Fibroblast of lung (primary cell): Measurements from ENCODE around the gene KIAA1671. TPM values are rescaled to one million over a fixed set of nuclear protein-coding genes. Genes with fewer than 3 reads are reported as not detected.
"Not testable (repeated sequence)": the region's sequence is repeated elsewhere in the genome, so short reads cannot be mapped to it uniquely, and the experiment has no call there.

ENCODE experiments used
- DNase-seq, 2 donors: peaks; one replicate each; pipeline versions ENCODE4 v3.0.0 to v3.0.0-alpha.2; 2010; ENCODE audit warnings: low read depth in 2 of 2
- H2AFZ ChIP-seq: 2 replicates; pipeline ENCODE4 v1.5.1; 2012; ENCODE audit warnings: low read length, control low read depth, inconsistent platforms
- H3K27ac ChIP-seq: 2 replicates; pipeline ENCODE4 v1.5.1; 2011; ENCODE audit warnings: low read length, control low read depth; ENCODE audit not compliant: insufficient read depth
- H3K27me3 ChIP-seq: 2 replicates; pipeline ENCODE4 v1.5.1; 2011; ENCODE audit warnings: mild to moderate bottlenecking, low read length; ENCODE audit not compliant: control insufficient read depth, insufficient read depth
- H3K36me3 ChIP-seq: 2 replicates; pipeline ENCODE4 v1.5.1; 2011; ENCODE audit warnings: low read length; ENCODE audit not compliant: control insufficient read depth, insufficient read depth
- H3K4me1 ChIP-seq: 2 replicates; pipeline ENCODE4 v1.5.1; 2011; ENCODE audit warnings: low read length; ENCODE audit not compliant: control insufficient read depth, insufficient read depth; ENCODE audit errors: extremely low read depth
- H3K4me2 ChIP-seq: 2 replicates; pipeline ENCODE4 v1.5.1; 2011; ENCODE audit warnings: low read length, control low read depth; ENCODE audit not compliant: insufficient read depth; ENCODE audit errors: extremely low read depth
- H3K4me3 ChIP-seq, 4 experiments: fragments of 200-600 bp in 1 of 4; sonication (generic) in 1 of 4; replicated peaks in 1 of 4; 2 replicates each; pipeline ENCODE4 v1.5.1; 2011 to 2016; ENCODE audit warnings: low read length in 4 of 4, low read depth in 3 of 4, mild to moderate bottlenecking in 3 of 4, control low read depth in 2 of 4, inconsistent platforms in 1 of 4, mixed read lengths in 1 of 4; ENCODE audit not compliant: insufficient read depth in 1 of 4; ENCODE audit errors: control extremely low read depth in 1 of 4
- H3K79me2 ChIP-seq: 2 replicates; pipeline ENCODE4 v1.5.1; 2012; ENCODE audit warnings: mild to moderate bottlenecking, low read length, inconsistent platforms; ENCODE audit not compliant: control insufficient read depth, insufficient read depth
- H3K9ac ChIP-seq: 2 replicates; pipeline ENCODE4 v1.5.1; 2011; ENCODE audit warnings: mild to moderate bottlenecking, low read length, control low read depth; ENCODE audit not compliant: insufficient read depth
- H3K9me3 ChIP-seq: 2 replicates; pipeline ENCODE4 v1.5.1; 2012; ENCODE audit warnings: low read depth, low read length; ENCODE audit not compliant: control insufficient read depth, insufficient read depth
- H4K20me1 ChIP-seq: 2 replicates; pipeline ENCODE4 v1.5.1; 2011; ENCODE audit warnings: low read length; ENCODE audit not compliant: control insufficient read depth, insufficient read depth; ENCODE audit errors: extremely low read depth
- EZH2 ChIP-seq: IDR thresholded peaks from 2 replicates; pipeline ENCODE4 v1.5.1; 2012; ENCODE audit warnings: low read length, control low read depth, mild to moderate bottlenecking; ENCODE audit errors: missing control alignments
- polyA plus RNA-seq, 2 donors: library from polyadenylated mRNA; depleted of rRNA in 1 of 2; stranded (reverse) in 1 of 2; unstranded in 1 of 2; fragments of >200 nt; gene quantifications; 2 replicates each; pipeline ENCODE4 v1.2.1, GENCODE V29; 2011 to 2012; ENCODE audit warnings: missing spikeins in 1 of 2
- total RNA-seq: library from RNA; depleted of rRNA; stranded (reverse); fragments of >200 nt; gene quantifications from 2 replicates; pipeline ENCODE4 v1.2.1, GENCODE V29; 2014
- TF ChIP-seq, protein P1 (sequence below), 2 donors: IDR thresholded peaks in 1 of 2; conservative IDR thresholded peaks in 1 of 2; 1 replicate in 1 of 2; 2 replicates in 1 of 2; pipeline ENCODE4 v1.5.1; 2011 to 2012; ENCODE audit warnings: low read length in 2 of 2, control low read depth in 1 of 2, inconsistent platforms in 1 of 2, low read depth in 1 of 2, mild to moderate bottlenecking in 1 of 2

Gene KIAA1671
- total and polyA plus RNA-seq, 2 donors (not counting 1 experiment from before 2014, with no cell fraction given) = 0.34 to 1.3 TPM

DNA sequence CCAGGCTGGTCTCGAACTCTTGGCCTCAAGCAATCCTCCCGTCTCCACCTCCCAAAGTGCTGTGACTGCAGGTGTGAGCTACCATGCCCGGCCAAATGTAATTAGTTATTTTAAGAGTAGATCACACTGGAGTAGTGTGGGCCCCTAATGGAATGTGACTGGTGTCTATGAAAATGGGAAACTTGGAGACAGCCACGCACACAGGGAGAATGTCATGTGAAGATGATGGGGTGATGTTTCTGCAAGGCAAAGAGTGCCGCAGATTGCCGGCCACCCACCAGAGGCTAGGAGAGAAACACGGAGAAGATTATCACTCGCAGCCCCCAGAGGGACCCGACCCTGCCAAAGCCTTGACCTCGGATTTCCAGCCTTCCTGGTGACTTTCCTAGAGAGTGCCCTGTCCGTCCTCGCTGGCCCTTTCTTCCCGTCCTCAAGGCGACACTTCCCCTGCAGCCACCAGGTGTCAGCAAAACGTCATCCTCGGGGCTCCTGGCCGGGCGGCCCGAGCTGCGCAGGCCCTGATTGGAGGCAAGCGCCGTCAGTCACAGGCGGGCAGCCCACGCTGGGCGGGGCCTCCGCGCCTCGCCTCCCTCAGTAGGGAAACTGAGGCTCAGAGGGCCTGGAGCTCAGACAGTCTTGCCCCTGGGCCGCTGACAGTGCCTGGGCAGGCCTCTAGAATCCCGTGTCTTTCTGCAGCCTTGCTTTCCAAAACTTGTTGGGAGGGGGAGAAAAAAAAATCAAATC is 283.2 kb downstream of the KIAA1671 start:
- no peak for TF ChIP-seq EZH2
- TF ChIP-seq, protein P1, sequence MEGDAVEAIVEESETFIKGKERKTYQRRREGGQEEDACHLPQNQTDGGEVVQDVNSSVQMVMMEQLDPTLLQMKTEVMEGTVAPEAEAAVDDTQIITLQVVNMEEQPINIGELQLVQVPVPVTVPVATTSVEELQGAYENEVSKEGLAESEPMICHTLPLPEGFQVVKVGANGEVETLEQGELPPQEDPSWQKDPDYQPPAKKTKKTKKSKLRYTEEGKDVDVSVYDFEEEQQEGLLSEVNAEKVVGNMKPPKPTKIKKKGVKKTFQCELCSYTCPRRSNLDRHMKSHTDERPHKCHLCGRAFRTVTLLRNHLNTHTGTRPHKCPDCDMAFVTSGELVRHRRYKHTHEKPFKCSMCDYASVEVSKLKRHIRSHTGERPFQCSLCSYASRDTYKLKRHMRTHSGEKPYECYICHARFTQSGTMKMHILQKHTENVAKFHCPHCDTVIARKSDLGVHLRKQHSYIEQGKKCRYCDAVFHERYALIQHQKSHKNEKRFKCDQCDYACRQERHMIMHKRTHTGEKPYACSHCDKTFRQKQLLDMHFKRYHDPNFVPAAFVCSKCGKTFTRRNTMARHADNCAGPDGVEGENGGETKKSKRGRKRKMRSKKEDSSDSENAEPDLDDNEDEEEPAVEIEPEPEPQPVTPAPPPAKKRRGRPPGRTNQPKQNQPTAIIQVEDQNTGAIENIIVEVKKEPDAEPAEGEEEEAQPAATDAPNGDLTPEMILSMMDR (conservative IDR thresholded peaks at IDR 0.05 in 1 of 2, IDR thresholded peaks at IDR 0.05 in 1 of 2; ENCODE audit: low read depth in 1 of 2, low read length in 2 of 2) = peak; percentile 23 to 53
- peak; percentile 69 to 77 for DNase-seq
- H3K4me1 ChIP-seq = no peaks in the 10 kb centered on the region
- H3K79me2 ChIP-seq = no peaks in the 10 kb centered on the region
- H4K20me1 ChIP-seq = no peaks in the 10 kb centered on the region
- no peak overlapping the region for H2AFZ ChIP-seq
- H3K4me2 ChIP-seq = no peak overlapping the region
- H3K9ac ChIP-seq = no peak overlapping the region
- no peak overlapping the region for H3K27ac ChIP-seq
- no peaks in the 10 kb centered on the region for H3K36me3 ChIP-seq
- H3K4me3 ChIP-seq = no peak overlapping the region
- H3K9me3 ChIP-seq = no peaks in the 10 kb centered on the region
- no peaks in the 10 kb centered on the region for H3K27me3 ChIP-seq

DNA sequence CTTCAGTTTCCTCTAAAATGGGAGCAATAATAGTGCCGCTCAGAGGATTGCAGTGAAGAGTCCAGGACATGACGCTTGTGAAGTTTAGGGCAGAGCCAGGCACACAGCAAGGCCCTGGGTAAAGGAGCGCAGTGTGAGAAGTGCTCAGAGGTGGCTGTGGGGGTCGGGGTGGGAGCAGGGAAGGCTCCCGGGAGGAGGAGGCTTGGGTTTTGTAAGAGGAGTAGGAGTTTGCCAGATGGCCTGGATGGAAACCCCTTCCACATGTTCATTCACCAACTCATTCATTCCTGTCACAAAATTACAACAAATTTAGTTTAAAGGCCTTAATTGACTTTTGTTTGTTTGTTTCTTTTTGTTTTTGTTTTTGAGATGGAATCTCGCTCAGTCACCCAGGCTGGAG is 283.9 kb downstream of the KIAA1671 start:
- Histone ChIP-seq H4K20me1 (no peaks in the 10 kb centered on the region), H2AFZ (no peak overlapping the region), H3K4me2 (no peak overlapping the region), H3K4me1 (no peaks in the 10 kb centered on the region), H3K79me2 (no peaks in the 10 kb centered on the region), H3K36me3 (no peaks in the 10 kb centered on the region), H3K4me3 (no peak overlapping the region), H3K27me3 (no peaks in the 10 kb centered on the region), H3K27ac (no peak overlapping the region), H3K9me3 (no peaks in the 10 kb centered on the region), H3K9ac (no peak overlapping the region)
- DNase-seq = no peak
- no peak for TF ChIP-seq EZH2
- TF ChIP-seq, protein P1 (conservative IDR thresholded peaks at IDR 0.05 in 1 of 2, IDR thresholded peaks at IDR 0.05 in 1 of 2; ENCODE audit: low read depth in 1 of 2, low read length in 2 of 2) = no peak

DNA sequence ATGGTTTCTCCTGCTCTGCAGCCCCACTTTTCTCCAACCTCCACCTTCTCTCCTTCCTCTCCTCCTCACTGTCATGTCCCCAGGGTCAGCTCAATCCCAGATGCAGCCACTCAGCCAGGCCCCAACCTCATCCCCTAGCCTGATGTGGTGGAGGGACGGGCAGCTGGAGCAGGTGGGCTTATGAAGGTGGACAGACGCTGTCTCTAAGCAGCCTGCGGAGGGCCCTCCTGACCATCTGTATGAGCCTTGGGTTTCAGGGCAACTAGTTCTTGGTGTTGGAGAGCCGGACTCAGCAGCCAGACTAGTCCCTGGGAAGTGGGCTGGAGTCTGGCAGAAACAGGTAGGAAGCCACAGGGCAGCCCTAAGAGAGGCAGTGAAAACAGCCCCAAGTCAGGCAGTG is 285.0 kb downstream of the KIAA1671 start:
- Histone ChIP-seq H3K4me2 (no peak overlapping the region), H3K36me3 (no peaks in the 10 kb centered on the region), H3K27me3 (no peaks in the 10 kb centered on the region), H4K20me1 (no peaks in the 10 kb centered on the region), H3K9ac (no peak overlapping the region), H3K4me3 (no peak overlapping the region), H2AFZ (no peak overlapping the region), H3K9me3 (no peaks in the 10 kb centered on the region), H3K4me1 (no peaks in the 10 kb centered on the region), H3K79me2 (no peaks in the 10 kb centered on the region), H3K27ac (no peak overlapping the region)
- DNase-seq = no peak
- TF ChIP-seq, protein P1 (conservative IDR thresholded peaks at IDR 0.05 in 1 of 2, IDR thresholded peaks at IDR 0.05 in 1 of 2; ENCODE audit: low read depth in 1 of 2, low read length in 2 of 2) = no peak
- no peak for TF ChIP-seq EZH2

DNA sequence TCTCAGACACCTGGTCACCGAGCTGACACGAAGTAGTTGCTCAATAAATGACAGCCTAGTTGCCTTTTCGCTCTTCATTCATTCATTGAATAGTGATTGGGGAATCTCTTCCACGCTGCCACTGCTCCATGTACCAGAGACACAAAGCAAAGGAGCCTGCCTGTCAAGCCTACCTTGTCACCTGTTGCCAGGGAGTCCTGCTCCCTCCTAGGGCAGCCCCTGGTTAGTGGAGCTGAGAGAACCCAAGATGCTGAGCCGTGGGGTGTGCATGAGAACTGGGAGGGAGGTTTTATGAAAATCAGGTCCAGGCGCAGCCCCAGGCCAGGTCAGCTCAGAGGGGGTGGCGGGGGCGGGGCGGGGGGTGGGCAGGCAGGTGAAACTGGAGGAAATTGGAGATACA is 285.5 kb downstream of the KIAA1671 start:
- not testable (repeated sequence) for H3K4me3 ChIP-seq, H4K20me1 ChIP-seq, H3K4me2 ChIP-seq, H3K27me3 ChIP-seq, H2AFZ ChIP-seq, H3K9ac ChIP-seq, H3K9me3 ChIP-seq, H3K27ac ChIP-seq, H3K4me1 ChIP-seq, H3K36me3 ChIP-seq, H3K79me2 ChIP-seq, DNase-seq
